CD14-positive monocyte (primary cell): ENCODE results near the gene PODN. TPM values are rescaled to one million over a fixed set of nuclear protein-coding genes. Genes with fewer than 3 reads are reported as not detected.

ENCODE experiments used
- DNase-seq, 3 donors: peaks; one replicate each; pipeline ENCODE4 v3.0.0-alpha.2; 2011 to 2022
- H2AFZ ChIP-seq: 2 replicates; pipeline ENCODE4 v1.6.0; 2012; ENCODE audit warnings: mild to moderate bottlenecking, low read depth, low read length, inconsistent platforms; ENCODE audit not compliant: insufficient read depth, poor library complexity, severe bottlenecking
- H3K27ac ChIP-seq, 2 donors: 1 replicate in 1 of 2; 2 replicates in 1 of 2; pipeline ENCODE4 v1.5.1; 2012 to 2013; ENCODE audit warnings: low read length in 2 of 2, control low read depth in 1 of 2, inconsistent platforms in 1 of 2, low read depth in 1 of 2, mild to moderate bottlenecking in 1 of 2
- H3K27me3 ChIP-seq, 2 donors: one replicate each; pipeline versions ENCODE4 v1.6.0 to v1.6.1; 2011 to 2013; ENCODE audit warnings: low read length in 2 of 2; ENCODE audit not compliant: control insufficient read depth in 2 of 2, insufficient read depth in 2 of 2
- H3K36me3 ChIP-seq, 2 donors: replicated peaks in 1 of 2; 1 replicate in 1 of 2; 2 replicates in 1 of 2; pipeline versions ENCODE4 v1.5.1 to v1.6.1; 2012 to 2013; ENCODE audit warnings: low read length in 2 of 2, control low read depth in 1 of 2, inconsistent platforms in 1 of 2, mild to moderate bottlenecking in 1 of 2; ENCODE audit not compliant: insufficient read depth in 2 of 2, control insufficient read depth in 1 of 2
- H3K4me1 ChIP-seq, 2 donors: 1 replicate in 1 of 2; 2 replicates in 1 of 2; pipeline versions ENCODE4 v1.5.1 to v1.6.1; 2012 to 2013; ENCODE audit warnings: low read length in 2 of 2, control low read depth in 1 of 2, inconsistent platforms in 1 of 2, mild to moderate bottlenecking in 1 of 2, moderate library complexity in 1 of 2; ENCODE audit not compliant: insufficient read depth in 2 of 2, control insufficient read depth in 1 of 2
- H3K4me2 ChIP-seq: replicated peaks from 2 replicates; pipeline ENCODE3; 2012; ENCODE audit warnings: low read length, moderate library complexity, mild to moderate bottlenecking; ENCODE audit not compliant: poor library complexity, severe bottlenecking; ENCODE audit errors: extremely low read depth
- H3K4me3 ChIP-seq, 3 experiments: fragments of 200-600 bp in 1 of 3; sonication (generic) in 1 of 3; replicated peaks in 1 of 3; 1 replicate in 2 of 3; 2 replicates in 1 of 3; pipeline ENCODE4 v1.5.1; 2011 to 2013; ENCODE audit warnings: low read length in 3 of 3, mild to moderate bottlenecking in 3 of 3, control low read depth in 2 of 3, low read depth in 2 of 3, inconsistent platforms in 1 of 3, moderate library complexity in 1 of 3
- H3K79me2 ChIP-seq: 2 replicates; pipeline ENCODE4 v1.6.0; 2012; ENCODE audit warnings: mild to moderate bottlenecking, control low read depth, inconsistent platforms, low read length, moderate library complexity; ENCODE audit not compliant: insufficient read depth
- H3K9ac ChIP-seq: 2 replicates; pipeline ENCODE4 v1.6.0; 2017; ENCODE audit warnings: low read length, mild to moderate bottlenecking; ENCODE audit not compliant: insufficient read depth, poor library complexity, severe bottlenecking
- H3K9me3 ChIP-seq, 2 donors: replicated peaks in 1 of 2; 1 replicate in 1 of 2; 2 replicates in 1 of 2; pipeline versions ENCODE4 v1.5.1 to v1.6.1; 2012 to 2013; ENCODE audit warnings: low read length in 2 of 2, control low read depth in 1 of 2; ENCODE audit not compliant: control insufficient read depth in 1 of 2, insufficient read depth in 1 of 2
- H4K20me1 ChIP-seq: 2 replicates; pipeline ENCODE4 v1.6.0; 2012; ENCODE audit warnings: mild to moderate bottlenecking, low read length, control low read depth, moderate library complexity; ENCODE audit not compliant: insufficient read depth
- H3K27ac Mint-ChIP-seq, 7 donors: one replicate each; pipeline ENCODE4 v1.8.0; 2020; ENCODE audit warnings: mild to moderate bottlenecking in 7 of 7, mixed read lengths in 7 of 7, moderate library complexity in 6 of 7, inconsistent platforms in 2 of 7
- H3K27me3 Mint-ChIP-seq, 3 donors: one replicate each; pipeline ENCODE4 v1.8.0; 2021 to 2022; ENCODE audit warnings: low read depth in 3 of 3, mild to moderate bottlenecking in 3 of 3, mixed read lengths in 3 of 3, moderate library complexity in 3 of 3, inconsistent platforms in 1 of 3
- H3K36me3 Mint-ChIP-seq, 2 donors: one replicate each; pipeline ENCODE4 v1.8.0; 2020; ENCODE audit warnings: mixed read lengths in 2 of 2, inconsistent platforms in 1 of 2, mild to moderate bottlenecking in 1 of 2
- H3K4me1 Mint-ChIP-seq: one replicate; pipeline ENCODE4 v1.8.0; 2020; ENCODE audit warnings: mild to moderate bottlenecking, mixed read lengths
- H3K4me3 Mint-ChIP-seq, 2 donors: one replicate each; pipeline ENCODE4 v1.8.0; 2020; ENCODE audit warnings: mild to moderate bottlenecking in 2 of 2, mixed read lengths in 2 of 2, moderate library complexity in 1 of 2
- H3K9me3 Mint-ChIP-seq, 7 donors: one replicate each; pipeline ENCODE4 v1.8.0; 2020 to 2022; ENCODE audit warnings: mixed read lengths in 7 of 7, mild to moderate bottlenecking in 6 of 7, moderate library complexity in 6 of 7, inconsistent platforms in 2 of 7
- CTCF ChIP-seq: fragments of 200-600 bp; IDR thresholded peaks from one replicate; pipeline ENCODE4 v1.8.0; 2022; ENCODE audit warnings: antibody characterized with exemption, mild to moderate bottlenecking
- WGBS: methylation state at CpG from one replicate; pipeline ENCODE4 v1.1.5; 2013; ENCODE audit warnings: missing lambda C conversion rate; ENCODE audit not compliant: insufficient coverage; 5-methylcytosine and 5-hydroxymethylcytosine counted together
- intact Hi-C, 2 donors: fragments of 100-400 bp; cut with micrococcal nuclease; formaldehyde crosslinking; loops; one replicate each; pipeline versions ENCODE4 v1.15.0 to v1.15.1; 2023
- polyA plus RNA-seq, 3 donors: library from polyadenylated mRNA; depleted of rRNA in 1 of 3; unstranded in 2 of 3; stranded (reverse) in 1 of 3; fragments of 300-500 nt in 2 of 3; fragments of >200 nt in 1 of 3; fragmentation: Illumina TruSeq in 2 of 3; gene quantifications; 1 replicate in 2 of 3; 2 replicates in 1 of 3; pipeline ENCODE4 v1.2.3, GENCODE V29; 2012 to 2021

Gene PODN
- polyA plus RNA-seq, 3 donors: not detected

- Histone ChIP-seq H3K4me1 (no peaks in the 10 kb centered on the region), H2AFZ (no peak overlapping the region), H4K20me1 (no peaks in the 10 kb centered on the region), H3K4me3 (no peak overlapping the region), H3K36me3 (no peaks in the 10 kb centered on the region), H3K9ac (no peak overlapping the region), H3K4me2 (no peak overlapping the region), H3K79me2 (no peaks in the 10 kb centered on the region), H3K27me3 (no peaks in the 10 kb centered on the region), H3K27ac (no peak overlapping the region), H3K9me3 (no peaks in the 10 kb centered on the region)
- 89% methylated on average over 4 of the region's 4 CpGs for WGBS
- TF ChIP-seq CTCF: no peak
- no peaks in the 10 kb centered on the region for H3K36me3 Mint-ChIP-seq
- intact Hi-C loops: no loop called here
- H3K27me3 Mint-ChIP-seq: peaks cover 3 to 6% (median 3%) of the 10 kb centered on the region in 3 donors
- no peak for DNase-seq
- peaks cover 0 to 2% (median 0%) of the 10 kb centered on the region in 7 donors for H3K9me3 Mint-ChIP-seq
- no peak overlapping the region for H3K4me3 Mint-ChIP-seq
- no peak overlapping the region for H3K27ac Mint-ChIP-seq
- peaks cover 5% of the 10 kb centered on the region for H3K4me1 Mint-ChIP-seq
Observed at GRCh38 chr1:53128401-53128800, 66.4 kb downstream of the PODN start.

GRCh38 chr1:53129891-53130597, 68.0 kb downstream of the PODN start:
- H3K27ac ChIP-seq: no peak overlapping the region
- no peaks in the 10 kb centered on the region for H3K79me2 ChIP-seq
- no peaks in the 10 kb centered on the region for H4K20me1 ChIP-seq
- H3K9me3 Mint-ChIP-seq: peaks cover 0 to 4% (median 0%) of the 10 kb centered on the region in 7 donors
- H3K27ac Mint-ChIP-seq: no peak overlapping the region
- no peaks in the 10 kb centered on the region for H3K36me3 Mint-ChIP-seq
- WGBS: 86% methylated on average over 6 of the region's 12 CpGs
- no peak for DNase-seq
- H3K9ac ChIP-seq: no peak overlapping the region
- no peaks in the 10 kb centered on the region for H3K9me3 ChIP-seq
- no peak overlapping the region for H3K4me3 Mint-ChIP-seq
- peaks cover 5% of the 10 kb centered on the region for H3K4me1 Mint-ChIP-seq
- H3K4me3 ChIP-seq: no peak overlapping the region
- TF ChIP-seq CTCF: no peak
- H3K27me3 ChIP-seq: no peaks in the 10 kb centered on the region
- no peak overlapping the region for H3K4me2 ChIP-seq
- no peaks in the 10 kb centered on the region for H3K4me1 ChIP-seq
- peaks cover 0 to 7% (median 3%) of the 10 kb centered on the region in 3 donors for H3K27me3 Mint-ChIP-seq
- intact Hi-C loops: no loop called here
- H2AFZ ChIP-seq: no peak overlapping the region
- no peaks in the 10 kb centered on the region for H3K36me3 ChIP-seq
